Gastrocnemius medialis (tissue), 4 donors: ENCODE results near the gene LTBP1.

Experiments used
- CTCF ChIP-seq, 5 experiments: fragments of 450-650 bp in 3 of 5; fragments of 200-600 bp in 2 of 5; sonication (generic) in 2 of 5; IDR thresholded peaks in 4 of 5; conservative IDR thresholded peaks in 1 of 5; 1 replicate in 4 of 5; 2 replicates in 1 of 5; pipeline ENCODE4 v1.5.1; 2016 to 2019; ENCODE audit warnings: antibody characterized with exemption in 5 of 5, mild to moderate bottlenecking in 3 of 5, moderate library complexity in 3 of 5
- POLR2A ChIP-seq, 2 donors: fragments of 450-650 bp; IDR thresholded peaks; one replicate each; pipeline ENCODE4 v1.6.1; 2017; ENCODE audit warnings: antibody characterized with exemption in 2 of 2, mild to moderate bottlenecking in 2 of 2, moderate library complexity in 2 of 2

GRCh38 chr2:32963941-32964340 is 17.2 kb downstream of the LTBP1 start:
- TF ChIP-seq CTCF (IDR thresholded peaks at IDR 0.05 in 4 of 5, conservative IDR thresholded peaks at IDR 0.05 in 1 of 5): no peak
- no peak for TF ChIP-seq POLR2A (IDR thresholded peaks at IDR 0.05)
